NCI-H2171 treated with DMSO at 0.1 percent for 48 hours (cell line): Measurements from ENCODE around the gene TSHZ2.
"Not testable (repeated sequence)": the region's sequence is repeated elsewhere in the genome, so short reads cannot be mapped to it uniquely, and the experiment has no call there.

Source experiments
- DNase-seq: peaks from one replicate; lab custom pipeline; 2025; lab: John Stamatoyannopoulos, UW

Gene TSHZ2

GRCh38 chr20:53413845-53414244 lies 441.7 kb downstream of the TSHZ2 start:
- DNase-seq = not testable (repeated sequence)

- peak; percentile 59 for DNase-seq
These were observed 447.7 kb downstream of the TSHZ2 start for GRCh38 chr20:53419693-53420460.

- no peak for DNase-seq
These were observed 449.2 kb downstream of the TSHZ2 start for GRCh38 chr20:53421343-53421742.

- no peak for DNase-seq
These were observed 449.9 kb downstream of the TSHZ2 start for GRCh38 chr20:53422039-53422438.

GRCh38 chr20:53423587-53424146 lies 451.5 kb downstream of the TSHZ2 start:
- DNase-seq = no peak

- no peak for DNase-seq
These were observed 453.3 kb downstream of the TSHZ2 start for GRCh38 chr20:53425481-53425880.

- no peak for DNase-seq
These were observed 453.8 kb downstream of the TSHZ2 start for GRCh38 chr20:53425941-53426340.

GRCh38 chr20:53426766-53427312 lies 454.7 kb downstream of the TSHZ2 start:
- DNase-seq = no peak

GRCh38 chr20:53427951-53428350 lies 455.8 kb downstream of the TSHZ2 start:
- no peak for DNase-seq

- no peak for DNase-seq
These were observed 456.4 kb downstream of the TSHZ2 start for GRCh38 chr20:53428588-53428987.

- DNase-seq = no peak
These were observed 456.8 kb downstream of the TSHZ2 start for GRCh38 chr20:53428996-53429395.

- DNase-seq = peak; percentile 26
These were observed 462.5 kb downstream of the TSHZ2 start for GRCh38 chr20:53434662-53435061.

GRCh38 chr20:53436927-53437326 lies 464.8 kb downstream of the TSHZ2 start:
- not testable (repeated sequence) for DNase-seq

- no peak for DNase-seq
These were observed 466.2 kb downstream of the TSHZ2 start for GRCh38 chr20:53438368-53438767.

- DNase-seq = no peak
These were observed 466.9 kb downstream of the TSHZ2 start for GRCh38 chr20:53439046-53439445.

GRCh38 chr20:53439616-53440015 lies 467.5 kb downstream of the TSHZ2 start:
- DNase-seq = no peak

GRCh38 chr20:53444401-53445149 lies 472.4 kb downstream of the TSHZ2 start:
- DNase-seq = no peak

GRCh38 chr20:53445321-53445731 lies 473.2 kb downstream of the TSHZ2 start:
- no peak for DNase-seq

- DNase-seq = no peak
These were observed 473.8 kb downstream of the TSHZ2 start for GRCh38 chr20:53445932-53446331.

GRCh38 chr20:53447316-53447715 lies 475.2 kb downstream of the TSHZ2 start:
- DNase-seq = no peak

- no peak for DNase-seq
These were observed 476.3 kb downstream of the TSHZ2 start for GRCh38 chr20:53448426-53448825.

- peak; percentile 71 for DNase-seq
These were observed 476.7 kb downstream of the TSHZ2 start for GRCh38 chr20:53448875-53449274.

- no peak for DNase-seq
These were observed 480.9 kb downstream of the TSHZ2 start for GRCh38 chr20:53453076-53453475.
